GM23248 (cell line): ENCODE data around the gene NPC1. TPM values are rescaled to one million over a fixed set of nuclear protein-coding genes. Genes with fewer than 3 reads are reported as not detected.

ENCODE experiments used
- DNase-seq: peaks from one replicate; pipeline ENCODE4 v3.0.0-alpha.2; 2015
- H2AFZ ChIP-seq: fragments of 200-600 bp; sonication (generic); 2 replicates; pipeline ENCODE4 v1.6.1; 2016; ENCODE audit warnings: antibody characterized with exemption
- H3F3A ChIP-seq: fragments of 200-600 bp; sonication (generic); 2 replicates; pipeline ENCODE4 v1.6.1; 2016; ENCODE audit warnings: mild to moderate bottlenecking, antibody characterized with exemption, mixed run types; ENCODE audit not compliant: insufficient read depth
- H3K27ac ChIP-seq: fragments of 200-600 bp; sonication (generic); 2 replicates; pipeline ENCODE4 v1.5.1; 2016; ENCODE audit warnings: mild to moderate bottlenecking
- H3K27me3 ChIP-seq: fragments of 200-600 bp; sonication (generic); replicated peaks from 2 replicates; pipeline ENCODE4 v1.6.1; 2016; ENCODE audit warnings: mild to moderate bottlenecking; ENCODE audit not compliant: insufficient read depth
- H3K36me3 ChIP-seq: fragments of 200-600 bp; sonication (generic); 2 replicates; pipeline ENCODE4 v1.6.1; 2016; ENCODE audit warnings: low read depth, mild to moderate bottlenecking
- H3K4me1 ChIP-seq: fragments of 200-600 bp; sonication (generic); 2 replicates; pipeline ENCODE4 v1.6.1; 2016; ENCODE audit warnings: mild to moderate bottlenecking; ENCODE audit not compliant: insufficient read depth
- H3K4me2 ChIP-seq: fragments of 200-600 bp; sonication (generic); one replicate; pipeline ENCODE4 v1.6.1; 2016; ENCODE audit warnings: mild to moderate bottlenecking; ENCODE audit not compliant: unreplicated experiment
- H3K4me3 ChIP-seq: fragments of 200-600 bp; sonication (generic); 2 replicates; pipeline ENCODE4 v1.5.1; 2016; ENCODE audit warnings: mild to moderate bottlenecking
- H3K79me2 ChIP-seq: fragments of 200-600 bp; sonication (generic); 2 replicates; pipeline ENCODE4 v1.6.1; 2016; ENCODE audit warnings: mild to moderate bottlenecking; ENCODE audit not compliant: insufficient read depth
- H3K9ac ChIP-seq: fragments of 200-600 bp; sonication (generic); 2 replicates; pipeline ENCODE4 v1.6.1; 2016; ENCODE audit warnings: mild to moderate bottlenecking
- H3K9me2 ChIP-seq: fragments of 200-600 bp; sonication (generic); 2 replicates; pipeline ENCODE4 v1.6.1; 2016; ENCODE audit warnings: mixed run types, mild to moderate bottlenecking, moderate library complexity; ENCODE audit not compliant: insufficient read depth
- H3K9me3 ChIP-seq: fragments of 200-600 bp; sonication (generic); one replicate; pipeline ENCODE4 v1.6.1; 2017; ENCODE audit warnings: low read depth
- H4K20me1 ChIP-seq: fragments of 200-600 bp; sonication (generic); 2 replicates; pipeline ENCODE4 v1.6.0; 2016; ENCODE audit not compliant: insufficient read depth
- EZH2 ChIP-seq: fragments of 200-600 bp; sonication (generic); IDR thresholded peaks from 2 replicates; pipeline ENCODE4 v1.6.1; 2018; ENCODE audit warnings: antibody characterized with exemption, mild to moderate bottlenecking; ENCODE audit not compliant: insufficient read depth, poor library complexity, severe bottlenecking
- EZH2phosphoT487 ChIP-seq: fragments of 200-600 bp; sonication (generic); IDR thresholded peaks from 2 replicates; pipeline ENCODE4 v1.6.1; 2018; ENCODE audit warnings: antibody characterized with exemption, moderate library complexity, mild to moderate bottlenecking, low read depth; ENCODE audit not compliant: insufficient read depth
- WGBS, 2 experiments: methylation state at CpG; one replicate each; pipeline ENCODE4 v1.1.6; 2015 to 2017; ENCODE audit warnings: low lambda C conversion rate in 2 of 2, low coverage in 1 of 2; ENCODE audit errors: missing lambda C conversion rate in 2 of 2; 5-methylcytosine and 5-hydroxymethylcytosine counted together
- in situ Hi-C: fragments of 300-500 bp; cut with MboI; formaldehyde crosslinking; loops from 2 replicates; pipeline ENCODE4 v1.15.0; 2020
- polyA plus RNA-seq: library from polyadenylated mRNA; unstranded; fragments of >200 nt; fragmentation: Nextera tagmentation; extraction: Ambion mirVana; gene quantifications from 2 replicates; pipeline ENCODE4 v1.2.1, GENCODE V29; 2016
- total RNA-seq: library from RNA; depleted of rRNA; stranded (reverse); fragments of >200 nt; shearing (Covaris generic); gene quantifications from 2 replicates; pipeline ENCODE4 v1.2.3, GENCODE V29; 2014

Gene NPC1
- total and polyA plus RNA-seq, 2 experiments from 2014 or later: 28.1 to 28.7 TPM

GRCh38 chr18:23632615-23633014 lies 46.3 kb upstream of the NPC1 start:
- no peaks in the 10 kb centered on the region for H3K9me3 ChIP-seq
- no peaks in the 10 kb centered on the region for H3K79me2 ChIP-seq
- H3K27me3 ChIP-seq: no peaks in the 10 kb centered on the region
- H3K36me3 ChIP-seq: no peaks in the 10 kb centered on the region
- in situ Hi-C loops: no loop called here
- H3K4me1 ChIP-seq: peaks cover 5% of the 10 kb centered on the region
- 95 to 100% methylated on average over 1 of the region's 1 CpG for WGBS, 2 experiments
- H3K4me2 ChIP-seq: no peak overlapping the region
- no peak for DNase-seq
- peaks cover 3% of the 10 kb centered on the region for H3F3A ChIP-seq
- H4K20me1 ChIP-seq: no peaks in the 10 kb centered on the region
- no peaks in the 10 kb centered on the region for H3K9me2 ChIP-seq
- H3K4me3 ChIP-seq: no peak overlapping the region
- TF ChIP-seq EZH2: no peak
- TF ChIP-seq EZH2phosphoT487: no peak
- no peak overlapping the region for H3K27ac ChIP-seq
- H2AFZ ChIP-seq: no peak overlapping the region
- H3K9ac ChIP-seq: no peak overlapping the region

DNA sequence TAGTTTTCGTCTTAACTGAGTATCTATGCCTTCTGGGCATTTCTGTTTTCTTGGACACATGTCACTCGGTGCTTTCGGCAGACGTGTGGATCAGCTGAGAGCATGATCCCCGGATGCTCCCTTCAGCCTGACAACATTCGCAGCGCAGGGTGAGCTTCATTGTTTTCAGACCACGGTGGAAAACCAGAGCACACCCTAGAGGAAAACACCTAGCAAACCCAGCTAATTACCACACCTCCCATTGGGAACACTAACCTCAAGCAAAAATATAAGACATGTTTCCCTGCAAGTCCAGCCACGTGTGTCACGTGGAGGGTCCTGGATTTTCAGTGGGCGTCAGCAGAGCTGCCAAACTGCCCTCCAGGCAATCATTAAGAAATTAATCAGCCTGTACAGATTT lies 45.4 kb upstream of the NPC1 start:
- no peak overlapping the region for H3K9ac ChIP-seq
- no peaks in the 10 kb centered on the region for H3K9me3 ChIP-seq
- no peaks in the 10 kb centered on the region for H3K79me2 ChIP-seq
- 18 to 19% methylated on average over 11 of the region's 11 CpGs for WGBS, 2 experiments
- peaks cover 14% of the 10 kb centered on the region for H3K4me1 ChIP-seq
- no peaks in the 10 kb centered on the region for H3K27me3 ChIP-seq
- H3K27ac ChIP-seq: no peak overlapping the region
- H4K20me1 ChIP-seq: no peaks in the 10 kb centered on the region
- H3K4me2 ChIP-seq: peak overlapping the region; percentile 40
- DNase-seq: peak; percentile 18
- no peaks in the 10 kb centered on the region for H3K36me3 ChIP-seq
- peaks cover 12% of the 10 kb centered on the region for H3F3A ChIP-seq
- in situ Hi-C loops: no loop called here
- H2AFZ ChIP-seq: peak overlapping the region; percentile 32; the same call in 1 of the 2 replicates
- no peak overlapping the region for H3K4me3 ChIP-seq
- H3K9me2 ChIP-seq: no peaks in the 10 kb centered on the region
- TF ChIP-seq EZH2 (no peak), EZH2phosphoT487 (no peak)

GRCh38 chr18:23631312-23631711 lies 45.0 kb upstream of the NPC1 start:
- no peak for DNase-seq
- H3K9ac ChIP-seq: no peak overlapping the region
- H4K20me1 ChIP-seq: no peaks in the 10 kb centered on the region
- no peaks in the 10 kb centered on the region for H3K9me3 ChIP-seq
- H2AFZ ChIP-seq: peak overlapping the region; percentile 32; the same call in 1 of the 2 replicates
- H3K9me2 ChIP-seq: no peaks in the 10 kb centered on the region
- no peaks in the 10 kb centered on the region for H3K79me2 ChIP-seq
- no peak overlapping the region for H3K4me2 ChIP-seq
- no peak for TF ChIP-seq EZH2phosphoT487
- TF ChIP-seq EZH2: no peak
- WGBS, 2 experiments: 94 to 98% methylated on average over 5 of the region's 5 CpGs
- H3K36me3 ChIP-seq: no peaks in the 10 kb centered on the region
- peaks cover 18% of the 10 kb centered on the region for H3K4me1 ChIP-seq
- in situ Hi-C loops: no loop called here
- H3K4me3 ChIP-seq: no peak overlapping the region
- no peak overlapping the region for H3K27ac ChIP-seq
- no peaks in the 10 kb centered on the region for H3K27me3 ChIP-seq
- peaks cover 16% of the 10 kb centered on the region for H3F3A ChIP-seq

DNA sequence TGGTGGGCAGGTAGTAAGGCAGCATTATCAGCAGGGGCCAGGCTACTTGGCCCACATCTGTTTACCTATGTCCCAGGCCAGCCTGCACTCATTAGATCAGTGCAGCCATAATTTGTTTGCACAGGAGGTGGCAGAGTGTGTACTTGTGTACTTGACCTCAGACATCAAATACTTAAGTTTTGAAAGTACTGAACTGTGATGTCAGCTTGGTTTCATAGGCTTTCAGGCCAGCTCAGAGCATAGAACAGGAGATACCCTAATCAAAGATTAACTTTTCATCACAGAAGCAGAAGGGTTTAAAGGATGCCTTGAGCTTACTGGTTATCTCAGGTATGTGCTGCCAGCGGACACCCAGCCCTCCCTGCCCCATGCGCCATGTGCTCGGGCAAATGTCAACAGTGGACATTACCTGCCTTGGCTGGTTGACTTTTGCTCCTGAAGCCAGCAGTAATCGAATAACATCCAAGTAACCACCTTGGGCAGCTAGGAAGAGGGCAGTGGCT lies 43.2 kb upstream of the NPC1 start:
- in situ Hi-C loops: loop anchor here (10.0 kb wide), 1 partner anchor 185 kb away; no protein-coding TSS in a partner anchor
- Histone ChIP-seq H3K9me3 (no peaks in the 10 kb centered on the region), H3K36me3 (no peaks in the 10 kb centered on the region), H3K4me3 (no peak overlapping the region), H3K9me2 (no peaks in the 10 kb centered on the region), H3K9ac (no peak overlapping the region), H3F3A (peaks cover 23% of the 10 kb centered on the region), H2AFZ (no peak overlapping the region), H3K27ac (no peak overlapping the region), H3K4me1 (peaks cover 24% of the 10 kb centered on the region), H4K20me1 (no peaks in the 10 kb centered on the region), H3K27me3 (no peaks in the 10 kb centered on the region), H3K4me2 (no peak overlapping the region), H3K79me2 (no peaks in the 10 kb centered on the region)
- WGBS, 2 experiments: 94 to 99% methylated on average over 4 of the region's 4 CpGs
- no peak for TF ChIP-seq EZH2
- no peak for TF ChIP-seq EZH2phosphoT487
- DNase-seq: no peak

- no peak for TF ChIP-seq EZH2phosphoT487
- TF ChIP-seq EZH2: no peak
- Histone ChIP-seq H3K4me3 (no peak overlapping the region), H3K9me3 (no peaks in the 10 kb centered on the region), H3K4me1 (peaks cover 24% of the 10 kb centered on the region), H3K4me2 (no peak overlapping the region), H4K20me1 (no peaks in the 10 kb centered on the region), H3K27ac (no peak overlapping the region; the same call in 1 of the 2 replicates), H3K9me2 (no peaks in the 10 kb centered on the region), H3K36me3 (no peaks in the 10 kb centered on the region), H3K27me3 (no peaks in the 10 kb centered on the region), H3K9ac (no peak overlapping the region), H3F3A (peaks cover 23% of the 10 kb centered on the region), H2AFZ (no peak overlapping the region), H3K79me2 (no peaks in the 10 kb centered on the region)
- in situ Hi-C loops: loop anchor here (10.0 kb wide), 1 partner anchor 187 kb away; no protein-coding TSS in a partner anchor
- DNase-seq: no peak
These were observed 41.7 kb upstream of the NPC1 start for GRCh38 chr18:23627970-23628369.
